ENCODE data around the gene TFAP2D.

Gene TFAP2D

GRCh38 chr6:50819904-50820868 lies 106.9 kb downstream of the TFAP2D start:
- no peak for DNase-seq

GRCh38 chr6:50820869-50821264 lies 107.5 kb downstream of the TFAP2D start:
- no peak for DNase-seq

DNA sequence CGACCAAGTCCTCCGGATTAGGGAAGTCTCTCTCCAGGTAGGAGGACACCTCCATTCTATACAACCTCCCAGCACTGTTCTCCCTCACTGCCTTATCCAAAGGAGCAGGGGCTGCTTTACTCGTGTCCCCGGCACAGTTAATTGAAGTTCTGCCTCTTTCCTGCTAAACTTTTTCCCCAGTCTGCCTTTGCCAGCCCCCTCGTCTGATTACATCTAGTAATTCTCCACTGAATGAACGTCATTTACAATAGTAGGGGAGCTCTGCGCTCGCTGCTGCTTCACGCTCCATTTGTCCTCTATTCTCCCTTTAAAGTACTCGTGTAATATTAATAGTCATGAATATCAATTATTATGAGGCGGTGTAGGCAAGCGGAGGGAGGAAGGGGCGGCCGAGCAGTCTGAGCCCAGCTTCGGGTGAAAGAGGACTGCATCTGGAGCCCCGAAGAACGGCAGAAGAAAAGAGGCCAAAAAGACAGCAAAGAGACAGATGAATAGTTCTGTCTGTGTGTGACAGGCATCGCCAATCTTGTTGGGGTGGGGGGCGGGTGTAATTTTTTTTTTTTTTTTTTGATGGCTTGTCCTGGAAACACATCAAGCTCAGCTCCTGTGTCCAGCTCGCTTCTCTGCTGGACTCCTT lies 108.2 kb downstream of the TFAP2D start:
- no peak for DNase-seq

DNA sequence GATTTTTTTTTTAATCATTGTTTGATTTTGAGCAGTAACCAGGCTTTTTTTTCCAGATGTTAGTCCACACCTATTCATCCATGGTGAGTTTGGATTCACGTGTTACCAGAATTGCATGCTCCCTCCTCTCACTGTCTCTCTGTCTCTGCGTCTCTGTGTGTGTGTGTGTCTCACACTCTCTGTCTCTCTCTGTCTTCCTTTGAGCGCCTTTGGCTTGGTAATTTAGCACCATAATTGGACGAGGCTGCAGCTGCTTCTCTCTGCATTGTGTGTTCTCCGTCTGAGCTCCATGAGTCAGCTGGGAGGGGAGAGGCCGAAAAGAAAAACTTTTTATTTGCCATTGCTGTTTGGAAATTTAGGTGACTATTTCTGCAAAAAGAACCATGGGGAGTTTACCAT lies 108.8 kb downstream of the TFAP2D start:
- no peak for DNase-seq

Measured in NCI-H2227 treated with DMSO at 0.1 percent for 48 hours (cell line).